Lung (tissue), 12 donors: ENCODE data around the gene IL1RAPL1. TPM values are rescaled to one million over a fixed set of nuclear protein-coding genes. Genes with fewer than 3 reads are reported as not detected.

Experiments used
- ATAC-seq: fragments of 200-7000 bp; cut with Tn5 transposase; one replicate; pipeline ENCODE4 v1.9.1; 2020; ENCODE audit warnings: moderate number of reproducible peaks; ENCODE audit not compliant: insufficient read depth, low FRiP score
- DNase-seq, 3 donors: peaks; one replicate each; pipeline ENCODE4 v3.0.0-alpha.2; 2013 to 2017
- H3K27ac ChIP-seq, 2 donors: one replicate each; pipeline ENCODE4 v1.5.1; 2013; ENCODE audit warnings: mild to moderate bottlenecking in 2 of 2, moderate library complexity in 2 of 2, control low read depth in 1 of 2, inconsistent platforms in 1 of 2, low read depth in 1 of 2, low read length in 1 of 2
- H3K27me3 ChIP-seq, 3 donors: one replicate each; pipeline ENCODE4 v1.5.1; 2013; ENCODE audit warnings: low read length in 2 of 3; ENCODE audit not compliant: control insufficient read depth in 3 of 3, insufficient read depth in 3 of 3
- H3K36me3 ChIP-seq, 4 donors: one replicate each; pipeline ENCODE4 v1.5.1; 2013; ENCODE audit warnings: low read length in 4 of 4, mild to moderate bottlenecking in 1 of 4, moderate library complexity in 1 of 4; ENCODE audit not compliant: control insufficient read depth in 4 of 4, insufficient read depth in 4 of 4
- H3K4me1 ChIP-seq, 5 donors: one replicate each; pipeline ENCODE4 v1.5.1; 2013; ENCODE audit warnings: low read length in 5 of 5, mild to moderate bottlenecking in 2 of 5, moderate library complexity in 1 of 5; ENCODE audit not compliant: control insufficient read depth in 5 of 5, insufficient read depth in 5 of 5
- H3K4me3 ChIP-seq: one replicate; pipeline ENCODE4 v1.5.1; 2013; ENCODE audit warnings: mild to moderate bottlenecking, control low read depth, moderate library complexity
- H3K9ac ChIP-seq, 2 donors: one replicate each; pipeline ENCODE4 v1.5.1; 2013; ENCODE audit warnings: low read length in 2 of 2, control low read depth in 1 of 2; ENCODE audit not compliant: insufficient read depth in 1 of 2
- H3K9me3 ChIP-seq, 4 donors: one replicate each; pipeline ENCODE4 v1.5.1; 2013; ENCODE audit warnings: low read length in 3 of 4, mild to moderate bottlenecking in 1 of 4, moderate library complexity in 1 of 4; ENCODE audit not compliant: control insufficient read depth in 4 of 4, insufficient read depth in 3 of 4
- whole genome bisulfite sequencing, 2 donors: extraction: QIAGEN DNeasy Blood & Tissue Kit; methylation state at CpG; one replicate each; pipeline ENCODE4 v1.1.7; 2013; 5-methylcytosine and 5-hydroxymethylcytosine counted together
- polyA plus RNA-seq, 2 donors: library from polyadenylated mRNA; stranded (reverse); fragments of 200-250 nt; gene quantifications; one replicate each; pipeline ENCODE4 v1.2.1, GENCODE V29; 2013
- total RNA-seq, 2 donors: library from RNA; depleted of rRNA in 1 of 2; stranded (reverse); fragments of >200 nt in 1 of 2; gene quantifications; one replicate each; pipeline ENCODE4 v1.2.1, GENCODE V29; 2014 to 2021
- TF ChIP-seq, protein P1 (sequence below): IDR thresholded peaks from 2 replicates; pipeline ENCODE4 v1.5.1; 2012; ENCODE audit warnings: mild to moderate bottlenecking; ENCODE audit errors: control extremely low read depth, extremely low read depth
- donor health status: control.
- donor health status: control.
- donor health status: Bipolar disorder and iron deficiency.
- donor health status: healthy.
- donor health status: DM: yes; HTN: yes; CAD: no.

IL1RAPL1 gene
- total and polyA plus RNA-seq, 4 donors = 2.2 TPM; not detected in 3

DNA sequence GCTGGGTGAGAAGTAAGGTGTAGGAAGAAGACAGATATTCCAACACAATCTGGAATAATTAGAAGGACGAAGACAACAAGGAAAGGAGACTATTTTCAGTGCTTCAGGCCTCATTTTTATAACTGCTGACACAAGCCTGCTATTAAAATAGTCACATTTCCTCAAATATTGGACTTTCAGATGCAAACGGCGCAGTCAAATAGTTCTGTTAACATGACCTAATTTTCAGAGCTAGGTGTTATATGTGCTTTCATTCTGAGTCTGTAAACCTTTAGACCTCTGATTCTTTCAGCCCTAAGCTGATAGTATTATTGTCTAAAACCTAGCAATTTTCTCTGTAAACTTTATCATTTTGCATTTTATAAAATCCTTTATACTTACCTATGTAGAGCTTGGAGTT lies 261.5 kb downstream of the IL1RAPL1 start:
- DNase-seq (no peak), ATAC-seq (no peak)
- peaks cover 0 to 3% (median 0%) of the 10 kb centered on the region in 3 donors for H3K27me3 ChIP-seq
- H3K4me1 ChIP-seq = peaks cover 0 to 3% (median 0%) of the 10 kb centered on the region in 5 donors
- H3K9me3 ChIP-seq = no peaks in the 10 kb centered on the region
- no peak overlapping the region for H3K9ac ChIP-seq
- H3K36me3 ChIP-seq = no peaks in the 10 kb centered on the region
- 70 to 88% methylated on average over 3 of the region's 3 CpGs for WGBS, 2 donors
- TF ChIP-seq, protein P1, sequence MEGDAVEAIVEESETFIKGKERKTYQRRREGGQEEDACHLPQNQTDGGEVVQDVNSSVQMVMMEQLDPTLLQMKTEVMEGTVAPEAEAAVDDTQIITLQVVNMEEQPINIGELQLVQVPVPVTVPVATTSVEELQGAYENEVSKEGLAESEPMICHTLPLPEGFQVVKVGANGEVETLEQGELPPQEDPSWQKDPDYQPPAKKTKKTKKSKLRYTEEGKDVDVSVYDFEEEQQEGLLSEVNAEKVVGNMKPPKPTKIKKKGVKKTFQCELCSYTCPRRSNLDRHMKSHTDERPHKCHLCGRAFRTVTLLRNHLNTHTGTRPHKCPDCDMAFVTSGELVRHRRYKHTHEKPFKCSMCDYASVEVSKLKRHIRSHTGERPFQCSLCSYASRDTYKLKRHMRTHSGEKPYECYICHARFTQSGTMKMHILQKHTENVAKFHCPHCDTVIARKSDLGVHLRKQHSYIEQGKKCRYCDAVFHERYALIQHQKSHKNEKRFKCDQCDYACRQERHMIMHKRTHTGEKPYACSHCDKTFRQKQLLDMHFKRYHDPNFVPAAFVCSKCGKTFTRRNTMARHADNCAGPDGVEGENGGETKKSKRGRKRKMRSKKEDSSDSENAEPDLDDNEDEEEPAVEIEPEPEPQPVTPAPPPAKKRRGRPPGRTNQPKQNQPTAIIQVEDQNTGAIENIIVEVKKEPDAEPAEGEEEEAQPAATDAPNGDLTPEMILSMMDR = no peak
- no peak overlapping the region for H3K27ac ChIP-seq
- no peak overlapping the region for H3K4me3 ChIP-seq

DNA sequence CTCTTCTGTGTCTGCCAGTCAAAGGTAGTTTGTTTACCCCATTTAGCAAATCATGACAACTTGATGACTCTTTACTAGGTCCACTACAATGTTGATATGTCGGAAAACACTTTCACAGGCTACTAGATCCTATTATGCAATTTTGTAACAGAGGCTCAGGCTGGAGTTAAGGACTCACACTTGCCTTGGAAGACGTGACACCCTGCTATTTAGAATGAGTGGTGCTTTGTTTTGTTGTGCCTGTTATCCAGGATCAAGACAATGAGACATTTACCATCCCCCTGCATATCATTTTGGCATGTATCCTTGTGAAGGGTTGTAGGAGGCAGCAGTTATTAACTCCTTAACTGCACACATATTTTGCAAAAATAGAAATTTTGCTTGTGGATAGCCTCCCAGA lies 263.7 kb downstream of the IL1RAPL1 start:
- TF ChIP-seq, protein P1 = no peak
- 49 to 70% methylated on average over 2 of the region's 2 CpGs for WGBS, 2 donors
- Histone ChIP-seq H3K36me3 (no peaks in the 10 kb centered on the region), H3K9ac (no peak overlapping the region), H3K4me1 (peaks cover 0 to 5% (median 0%) of the 10 kb centered on the region in 5 donors), H3K4me3 (no peak overlapping the region), H3K27me3 (peaks cover 0 to 3% (median 0%) of the 10 kb centered on the region in 3 donors), H3K27ac (no peak overlapping the region), H3K9me3 (no peaks in the 10 kb centered on the region)
- no peak for ATAC-seq
- no peak for DNase-seq

DNA sequence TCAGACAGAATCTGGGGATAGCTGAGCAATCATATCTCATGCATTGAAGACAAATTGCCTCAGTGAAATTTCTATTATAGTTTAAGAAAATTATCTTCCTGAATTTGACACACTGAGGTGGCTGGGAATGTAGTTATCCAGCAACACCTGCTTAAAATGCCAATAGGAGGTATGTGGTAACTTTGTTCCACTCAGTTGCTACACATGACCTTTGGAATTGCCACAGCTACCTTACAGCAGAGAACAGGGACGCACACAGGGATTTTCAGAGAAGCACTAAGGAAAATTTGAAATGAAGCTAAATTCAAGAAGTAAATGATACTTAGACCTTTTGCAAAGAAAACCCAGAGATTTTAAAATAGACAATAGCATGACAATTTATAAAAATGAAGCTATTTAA lies 264.6 kb downstream of the IL1RAPL1 start:
- peaks cover 0 to 3% (median 0%) of the 10 kb centered on the region in 5 donors for H3K4me1 ChIP-seq
- H3K27ac ChIP-seq = no peak overlapping the region
- peaks cover 0 to 3% (median 0%) of the 10 kb centered on the region in 3 donors for H3K27me3 ChIP-seq
- no peak overlapping the region for H3K4me3 ChIP-seq
- H3K9ac ChIP-seq = no peak overlapping the region
- TF ChIP-seq, protein P1 = no peak
- no peak for ATAC-seq
- no peaks in the 10 kb centered on the region for H3K9me3 ChIP-seq
- DNase-seq = no peak
- WGBS, 2 donors = 74 to 80% methylated on average over 1 of the region's 1 CpG
- no peaks in the 10 kb centered on the region for H3K36me3 ChIP-seq

DNA sequence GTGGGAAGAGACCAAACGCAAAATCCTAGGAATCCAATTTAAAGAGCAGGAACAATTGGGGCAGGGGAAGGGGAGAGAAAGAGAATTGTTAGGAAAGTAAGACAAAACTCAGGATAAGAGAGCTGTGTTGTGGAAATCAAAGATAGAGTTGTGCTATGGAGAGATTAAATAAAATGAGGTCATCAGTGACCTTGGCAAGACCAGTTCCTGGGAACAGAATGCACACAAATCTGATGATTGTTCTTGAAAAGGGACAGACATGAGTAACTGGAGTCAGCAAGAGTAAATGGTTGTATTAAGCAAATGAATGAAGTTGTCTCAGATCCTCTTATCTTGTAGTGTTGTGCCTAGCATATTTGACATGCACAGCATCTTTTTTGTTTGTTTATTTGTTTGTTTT lies 267.4 kb downstream of the IL1RAPL1 start:
- TF ChIP-seq, protein P1 = no peak
- no peak for DNase-seq
- WGBS, 2 donors = 68 to 94% methylated on average over 1 of the region's 1 CpG
- peaks cover 0 to 3% (median 0%) of the 10 kb centered on the region in 5 donors for H3K4me1 ChIP-seq
- no peak overlapping the region for H3K4me3 ChIP-seq
- no peak for ATAC-seq
- H3K36me3 ChIP-seq = no peaks in the 10 kb centered on the region
- no peak overlapping the region for H3K9ac ChIP-seq
- peak overlapping the region in 1 of 2 donors; percentile 33 for H3K27ac ChIP-seq
- no peaks in the 10 kb centered on the region for H3K9me3 ChIP-seq
- H3K27me3 ChIP-seq = no peaks in the 10 kb centered on the region
